ELF-1 (cell line): ENCODE measurements around the gene UGT2A2.

ENCODE experiments used
- DNase-seq: peaks from one replicate; pipeline ENCODE4 v3.0.0-alpha.2; 2016; ENCODE audit warnings: low read depth, low spot score

Gene UGT2A2

DNA sequence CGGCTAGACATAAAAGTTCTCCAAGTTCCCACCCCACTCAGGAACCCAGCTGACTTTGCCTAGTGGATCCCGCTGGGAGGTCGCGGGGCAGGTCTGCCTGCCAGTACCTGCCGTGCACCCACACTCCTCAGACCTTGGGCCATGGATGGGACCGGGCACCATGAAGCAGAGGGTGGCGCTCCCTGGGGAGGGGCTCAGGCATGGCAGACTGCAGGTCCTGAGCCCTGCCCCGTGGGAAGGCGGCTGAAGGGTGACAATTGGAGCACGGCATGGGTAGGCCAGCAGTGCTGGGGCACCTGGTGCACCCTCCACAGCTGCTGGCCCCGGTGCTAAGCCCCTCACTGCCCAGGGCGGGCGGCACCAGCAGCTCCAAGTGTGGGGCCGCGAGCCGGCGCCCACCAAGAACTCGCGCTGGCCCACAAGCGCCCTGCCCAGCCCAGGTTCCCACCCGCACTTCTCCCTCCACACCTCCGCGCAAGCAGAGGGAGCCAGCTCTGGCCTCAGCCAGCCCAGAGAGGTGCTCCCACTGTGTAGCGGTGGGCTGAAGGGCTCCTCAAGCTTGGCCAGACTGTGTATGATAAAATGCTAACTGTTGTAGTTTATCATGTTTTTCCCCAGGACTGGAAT lies 63.1 kb downstream of the UGT2A2 start:
- no peak for DNase-seq

DNA sequence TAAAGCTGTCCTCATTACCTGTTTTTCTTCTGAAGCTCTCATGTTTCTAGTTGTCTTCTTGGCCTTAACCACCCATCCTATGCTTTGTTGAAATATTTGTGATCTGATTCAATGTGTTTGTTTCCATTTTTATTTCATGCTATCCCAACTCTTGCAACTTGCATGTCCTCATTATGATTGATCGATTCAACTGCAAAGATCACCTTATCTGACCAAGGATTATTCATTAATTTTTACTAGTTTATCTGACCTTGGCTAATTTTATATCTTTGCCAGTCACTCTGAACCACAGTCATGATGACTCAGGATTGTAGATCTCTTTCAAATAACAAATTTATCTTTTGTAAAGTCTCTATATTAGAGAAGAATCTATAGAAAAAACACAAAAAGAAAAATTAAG lies 70.7 kb downstream of the UGT2A2 start:
- no peak for DNase-seq

GRCh38 chr4:69563424-69563823 lies 76.0 kb downstream of the UGT2A2 start:
- no peak for DNase-seq

- no peak for DNase-seq
Measured at GRCh38 chr4:69549651-69550050, 89.8 kb downstream of the UGT2A2 start.

DNA sequence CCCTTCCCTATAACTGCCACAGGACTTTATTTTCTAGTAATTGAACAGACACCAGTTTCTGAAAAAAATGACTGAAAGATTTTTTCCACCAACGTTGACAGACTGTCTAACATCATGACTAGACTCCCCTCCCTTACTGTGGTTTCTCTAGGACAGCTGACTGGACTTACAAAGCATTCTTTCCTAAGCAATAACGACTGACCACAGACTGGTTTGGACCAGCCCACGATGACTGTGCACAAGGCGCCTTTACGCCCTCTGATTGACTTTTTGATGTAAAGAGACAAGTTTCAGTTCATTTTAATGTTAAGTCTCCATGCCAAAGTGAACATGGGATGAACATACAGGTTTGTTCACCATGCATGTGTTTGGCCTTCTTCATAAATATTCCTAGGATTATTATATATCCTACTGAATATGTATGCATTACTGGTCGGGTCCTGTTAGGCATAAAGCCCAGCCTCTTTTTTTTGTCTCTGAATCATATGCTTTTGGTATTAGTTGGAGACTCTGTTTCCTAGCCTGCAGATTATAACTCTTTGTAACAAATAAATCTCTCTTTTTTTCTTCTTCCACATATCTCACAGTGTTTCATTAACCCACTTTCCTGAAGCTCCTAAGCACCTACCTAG lies 93.2 kb downstream of the UGT2A2 start:
- no peak for DNase-seq
